ENCODE measurements around the gene LAMB3.

The LAMB3 gene

DNA sequence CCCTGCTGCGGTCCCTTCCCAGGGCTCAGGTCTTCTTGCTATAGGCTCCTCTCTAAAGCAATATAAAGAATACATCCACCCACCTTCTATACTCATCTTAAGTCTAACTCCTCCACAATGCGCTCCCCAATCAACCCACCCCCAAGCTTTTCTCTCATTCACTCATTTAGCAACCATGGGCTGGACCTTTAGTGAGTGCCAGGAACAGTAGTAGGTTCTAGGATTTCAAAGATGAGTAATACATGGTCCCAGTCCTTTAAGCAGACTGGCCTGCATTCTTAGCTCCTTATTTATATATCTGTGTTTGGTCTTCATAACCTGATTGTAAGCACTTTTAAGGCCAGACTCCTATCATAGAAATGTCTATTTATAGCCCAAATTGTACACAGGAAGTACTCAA, 62.8 kb downstream of the LAMB3 start:
- ChIA-PET CTCF (interaction anchor here (1.0 to 17.0 kb wide), 11 partner anchors 11 to 38 kb away, joined by 3 to 144 read pairs (median 5); no protein-coding TSS in a partner anchor), POLR2A (no interaction called here)
- TF ChIP-seq CTCF (IDR thresholded peaks at IDR 0.05; ENCODE audit: control extremely low read depth, extremely low read depth, low read depth, missing control alignments): no peak
- no peak for DNase-seq (ENCODE audit: extremely low spot score)

GRCh38 chr1:209587789-209588188, 64.4 kb downstream of the LAMB3 start:
- DNase-seq (ENCODE audit: extremely low spot score): no peak
- POLR2A ChIA-PET: no interaction called here
- CTCF ChIA-PET: interaction anchor here (0.9 to 17.0 kb wide), 4 partner anchors 14 to 40 kb away, joined by 3 to 144 read pairs (median 5); no protein-coding TSS in a partner anchor
- no peak for TF ChIP-seq CTCF (IDR thresholded peaks at IDR 0.05; ENCODE audit: control extremely low read depth, extremely low read depth, low read depth, missing control alignments)

DNA sequence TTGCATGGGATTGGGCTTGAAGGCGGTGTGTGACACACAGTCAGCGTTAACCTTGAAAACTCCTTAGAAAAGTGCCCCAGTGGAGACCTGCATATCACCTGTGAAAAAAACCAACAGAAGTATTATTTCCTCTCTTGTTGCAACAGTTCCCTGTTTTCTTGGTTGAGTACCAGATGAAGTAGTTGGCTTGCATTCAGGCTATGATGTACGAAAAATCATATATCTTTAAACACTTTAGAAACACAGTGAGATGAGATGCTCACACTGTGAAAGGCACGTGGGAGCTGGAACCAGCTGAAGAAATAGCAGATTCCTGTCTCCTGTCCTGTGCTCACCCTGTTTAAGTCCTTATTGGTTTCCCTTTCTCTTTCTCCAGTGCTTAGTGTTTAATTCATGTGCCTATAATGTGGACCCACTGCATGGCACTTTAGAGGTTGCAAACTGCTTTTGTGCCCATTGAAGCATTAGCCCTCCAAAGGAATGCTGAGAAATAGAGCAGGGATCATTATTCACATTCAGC, 65.9 kb downstream of the LAMB3 start:
- POLR2A ChIA-PET: no interaction called here
- CTCF ChIA-PET: interaction anchor here (2.8 to 17.0 kb wide), 3 partner anchors 10 to 105 kb away, joined by 15 to 144 read pairs (median 27); no protein-coding TSS in a partner anchor
- TF ChIP-seq CTCF (IDR thresholded peaks at IDR 0.05; ENCODE audit: control extremely low read depth, extremely low read depth, low read depth, missing control alignments): no peak
- no peak for DNase-seq (ENCODE audit: extremely low spot score)

DNA sequence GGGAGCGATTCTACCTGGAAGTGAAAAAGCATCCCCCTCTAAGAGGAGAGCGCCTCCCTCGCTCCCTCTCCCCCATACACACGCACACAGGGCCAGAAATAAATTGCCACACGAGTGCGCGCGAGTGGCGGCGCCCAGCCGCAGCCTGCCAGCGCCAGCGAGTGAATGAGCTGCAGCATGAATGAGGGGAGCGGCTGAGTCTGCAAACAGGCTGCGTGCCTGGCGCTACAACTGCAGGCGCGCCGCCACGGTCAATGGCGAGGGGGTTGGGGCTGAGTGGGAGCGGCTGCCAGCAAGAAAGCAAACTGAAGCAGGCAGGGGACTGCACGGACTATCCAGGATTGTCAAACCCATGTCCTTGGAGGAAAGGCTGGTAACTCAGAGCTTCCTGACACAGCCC, 66.6 kb downstream of the LAMB3 start:
- ChIA-PET POLR2A (no interaction called here), CTCF (interaction anchor here (1.4 to 17.0 kb wide), 5 partner anchors 9 to 106 kb away, joined by 5 to 144 read pairs (median 15); no protein-coding TSS in a partner anchor)

DNA sequence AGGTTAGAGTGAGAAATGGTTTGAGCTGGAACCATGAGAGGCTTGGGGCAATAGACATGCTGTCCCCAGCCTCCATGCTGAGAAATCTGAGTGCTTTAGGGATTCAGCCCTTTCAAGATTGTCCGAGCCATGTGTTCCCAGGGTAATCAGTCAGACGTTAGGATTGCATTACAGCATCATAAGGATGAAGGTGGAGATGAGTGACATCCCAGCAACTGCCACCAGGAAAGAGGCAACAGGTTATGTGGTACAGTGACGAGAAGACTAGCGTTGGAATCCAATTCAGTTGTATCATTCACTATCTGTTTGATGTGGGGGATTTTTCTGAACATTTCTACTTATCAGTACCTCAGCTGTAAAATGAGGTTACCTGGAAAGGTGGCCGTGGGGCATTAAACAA, 67.0 kb downstream of the LAMB3 start:
- TF ChIP-seq CTCF (IDR thresholded peaks at IDR 0.05; ENCODE audit: control extremely low read depth, extremely low read depth, low read depth, missing control alignments): no peak
- ChIA-PET CTCF (interaction anchor here (1.1 to 17.0 kb wide), 9 partner anchors 9 to 163 kb away, joined by 3 to 144 read pairs (median 5); no protein-coding TSS in a partner anchor), POLR2A (no interaction called here)
- no peak for DNase-seq (ENCODE audit: extremely low spot score)

More for the DNA sequence above, 66.6 kb downstream of the LAMB3 start:
- DNase-seq (ENCODE audit: extremely low spot score): no peak
- no peak for TF ChIP-seq CTCF (IDR thresholded peaks at IDR 0.05; ENCODE audit: control extremely low read depth, extremely low read depth, low read depth, missing control alignments)

DNA sequence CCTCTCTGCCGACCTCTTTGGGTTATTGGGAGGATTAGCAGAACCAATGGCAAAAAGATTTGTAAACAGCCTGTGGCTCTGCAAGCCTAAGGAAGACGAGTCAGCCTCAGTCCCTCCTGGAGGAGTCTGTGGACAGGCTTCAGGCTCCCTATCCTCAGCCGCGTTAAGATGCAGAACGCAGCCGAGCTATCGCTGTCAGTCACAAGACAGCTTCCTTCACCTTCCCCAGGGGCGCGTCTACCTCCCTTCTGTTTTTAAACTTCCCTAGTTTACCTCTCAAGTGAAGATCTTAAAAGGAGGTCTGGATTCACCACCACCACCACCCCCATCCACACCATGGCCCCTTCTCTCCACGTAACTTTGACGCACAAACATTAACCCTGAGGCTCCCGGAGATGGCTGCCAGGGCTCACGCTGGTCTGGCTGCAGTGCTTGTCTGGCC, 68.0 kb downstream of the LAMB3 start:
- no peak for DNase-seq (ENCODE audit: extremely low spot score)
- no peak for TF ChIP-seq CTCF (IDR thresholded peaks at IDR 0.05; ENCODE audit: control extremely low read depth, extremely low read depth, low read depth, missing control alignments)
- ChIA-PET POLR2A (no interaction called here), CTCF (interaction anchor here (1.1 to 17.0 kb wide), 9 partner anchors 8 to 164 kb away, joined by 3 to 144 read pairs (median 5); no protein-coding TSS in a partner anchor)
